Left ventricle myocardium superior (tissue), 1 donor: Measurements from ENCODE around the gene ABLIM2. TPM values are rescaled to one million over a fixed set of nuclear protein-coding genes. Genes with fewer than 3 reads are reported as not detected.

Experiments
- ATAC-seq: fragments of 200-7000 bp; cut with Tn5 transposase; one replicate; pipeline ENCODE4 v1.9.1; 2020; ENCODE audit warnings: mild to moderate bottlenecking, moderate library complexity
- DNase-seq: peaks from one replicate; pipeline ENCODE4 v3.0.0-alpha.2; 2020
- intact Hi-C: fragments of 100-400 bp; cut with micrococcal nuclease; formaldehyde crosslinking; loops from one replicate; pipeline ENCODE4 v1.11.0; 2022
- total RNA-seq: library from RNA; stranded (reverse); fragmentation: NEBNext Ultra II Directional; extraction: Animal tissue kit (Norgen Biotek cat#: 25700); gene quantifications from one replicate; pipeline ENCODE4 v1.2.1, GENCODE V29; 2021
- donor health status: DM: no; HTN: yes; CAD: no; lungs with severe emphysema.

The ABLIM2 gene
- total RNA-seq, 1 donor from 2014 or later = 28.3 TPM

GRCh38 chr4:8195431-8195830, 36.8 kb upstream of the ABLIM2 start:
- intact Hi-C loops = no loop called here
- ATAC-seq (no peak), DNase-seq (no peak)

GRCh38 chr4:8194306-8195242, 36.0 kb upstream of the ABLIM2 start:
- intact Hi-C loops = no loop called here
- ATAC-seq (no peak), DNase-seq (no peak)

- intact Hi-C loops = no loop called here
- ATAC-seq = no peak
Measured at GRCh38 chr4:8192748-8193738, 34.4 kb upstream of the ABLIM2 start.

GRCh38 chr4:8191136-8191747, 32.6 kb upstream of the ABLIM2 start:
- intact Hi-C loops = no loop called here
- ATAC-seq (peak; percentile 59), DNase-seq (peak; percentile 79)

More at GRCh38 chr4:8192748-8193738, 34.4 kb upstream of the ABLIM2 start:
- DNase-seq = no peak

GRCh38 chr4:8189551-8190466, 31.2 kb upstream of the ABLIM2 start:
- ATAC-seq (no peak), DNase-seq (no peak)
- intact Hi-C loops = no loop called here

- peak; percentile 88 for ATAC-seq
Measured at GRCh38 chr4:8188743-8189550, 30.3 kb upstream of the ABLIM2 start.

GRCh38 chr4:8188085-8188484, 29.5 kb upstream of the ABLIM2 start:
- ATAC-seq = no peak
- intact Hi-C loops = no loop called here

More at GRCh38 chr4:8188743-8189550, 30.3 kb upstream of the ABLIM2 start:
- peak; percentile 92 for DNase-seq
- intact Hi-C loops = no loop called here

GRCh38 chr4:8185930-8186329, 27.3 kb upstream of the ABLIM2 start:
- DNase-seq (no peak), ATAC-seq (no peak)
- intact Hi-C loops = no loop called here

More at GRCh38 chr4:8188085-8188484, 29.5 kb upstream of the ABLIM2 start:
- DNase-seq = no peak

GRCh38 chr4:8185295-8185694, 26.7 kb upstream of the ABLIM2 start:
- intact Hi-C loops = no loop called here
- DNase-seq = no peak
- ATAC-seq = no peak

GRCh38 chr4:8184061-8184460, 25.4 kb upstream of the ABLIM2 start:
- DNase-seq (no peak), ATAC-seq (no peak)
- intact Hi-C loops = no loop called here

- intact Hi-C loops = no loop called here
- ATAC-seq (peak; percentile 87), DNase-seq (peak; percentile 93)
Measured at GRCh38 chr4:8182858-8183725, 24.5 kb upstream of the ABLIM2 start.

GRCh38 chr4:8182294-8182693, 23.7 kb upstream of the ABLIM2 start:
- no peak for DNase-seq
- peak; percentile 1 for ATAC-seq
- intact Hi-C loops = no loop called here

- DNase-seq (peak; percentile 73), ATAC-seq (peak; percentile 80)
- intact Hi-C loops = no loop called here
Measured at GRCh38 chr4:8181844-8182243, 23.2 kb upstream of the ABLIM2 start.

- DNase-seq = no peak
- ATAC-seq = no peak
- intact Hi-C loops = no loop called here
Measured at GRCh38 chr4:8181119-8181518, 22.5 kb upstream of the ABLIM2 start.

- DNase-seq (no peak), ATAC-seq (no peak)
- intact Hi-C loops = no loop called here
Measured at GRCh38 chr4:8180310-8181093, 21.9 kb upstream of the ABLIM2 start.

- ATAC-seq = no peak
- intact Hi-C loops = loop anchor here (10.0 kb wide), 1 partner anchor 225 kb away; no protein-coding TSS in a partner anchor
- no peak for DNase-seq
Measured at GRCh38 chr4:8179771-8180170, 21.2 kb upstream of the ABLIM2 start.
